Right lobe of liver (tissue), 6 donors: ENCODE data around the gene PFN1. TPM values are rescaled to one million over a fixed set of nuclear protein-coding genes. Genes with fewer than 3 reads are reported as not detected.

Experiments used
- ATAC-seq, 4 donors: fragments of 200-7000 bp; cut with Tn5 transposase; one replicate each; pipeline ENCODE4 v1.9.1; 2020; ENCODE audit warnings: mild to moderate bottlenecking in 4 of 4, moderate library complexity in 4 of 4
- DNase-seq, 3 donors: peaks; one replicate each; pipeline ENCODE4 v3.0.0-alpha.2; 2020
- H3K27ac ChIP-seq, 3 donors: fragments of 200-600 bp; one replicate each; pipeline ENCODE4 v1.8.0; 2022
- H3K27me3 ChIP-seq, 2 donors: fragments of 200-600 bp; one replicate each; pipeline ENCODE4 v1.8.0; 2022
- H3K36me3 ChIP-seq, 4 donors: fragments of 200-600 bp; sonication (generic) in 1 of 4; one replicate each; pipeline versions ENCODE4 v1.5.1 to v1.8.0; 2017 to 2022; ENCODE audit warnings: control low read depth in 1 of 4
- H3K4me1 ChIP-seq, 4 donors: fragments of 200-600 bp; sonication (generic) in 1 of 4; one replicate each; pipeline versions ENCODE4 v1.5.1 to v1.8.0; 2017 to 2022; ENCODE audit warnings: control low read depth in 1 of 4
- H3K4me3 ChIP-seq, 3 donors: fragments of 200-600 bp; one replicate each; pipeline ENCODE4 v1.8.0; 2022
- H3K9me3 ChIP-seq, 4 donors: fragments of 200-600 bp; sonication (generic) in 1 of 4; one replicate each; pipeline versions ENCODE4 v1.5.1 to v1.8.0; 2017 to 2022; ENCODE audit warnings: control low read depth in 1 of 4
- CTCF ChIP-seq, 4 donors: fragments of 200-600 bp in 3 of 4; fragments of 450-650 bp in 1 of 4; IDR thresholded peaks; one replicate each; pipeline versions ENCODE4 v1.5.1 to v1.8.0; 2016 to 2022; ENCODE audit warnings: antibody characterized with exemption in 4 of 4, mild to moderate bottlenecking in 2 of 4
- POLR2A ChIP-seq: fragments of 450-650 bp; IDR thresholded peaks from one replicate; pipeline ENCODE4 v1.6.1; 2017; ENCODE audit warnings: antibody characterized with exemption, mild to moderate bottlenecking
- WGBS: methylation state at CpG from one replicate; pipeline ENCODE4 v1.1.6; 2018; ENCODE audit warnings: low coverage, low lambda C conversion rate; ENCODE audit not compliant: insufficient coverage; ENCODE audit errors: missing lambda C conversion rate; 5-methylcytosine and 5-hydroxymethylcytosine counted together
- intact Hi-C, 2 donors: fragments of 100-400 bp; cut with DNase I; formaldehyde crosslinking; loops; one replicate each; pipeline versions ENCODE4 v1.11.2 to v1.14.1; 2022
- total RNA-seq, 6 experiments: library from RNA; depleted of rRNA in 2 of 6; stranded (reverse); fragments of >200 nt in 2 of 6; fragmentation: NEBNext Ultra II Directional in 3 of 6; extraction: Animal tissue kit (Norgen Biotek cat#: 25700) in 3 of 6; gene quantifications; one replicate each; pipeline versions ENCODE4 v1.1.0 to v1.2.4, GENCODE V29; 2016 to 2023
- donor health status: DM: no; HTN: yes; CAD: no.
- donor health status: DM: no; HTN: no; CAD: no.
- donor health status: DM: no; HTN: no; CAD: no.
- donor health status: DM: no; HTN: yes; CAD: no.
- donor health status: DM: no; HTN: yes; CAD: no.

PFN1 gene
- total RNA-seq, 6 experiments from 2014 or later, result 221 to 1,037 (median 292) TPM

GRCh38 chr17:4899341-4900230 lies 48.7 kb downstream of the PFN1 start, which contains the start of gene C17orf107:
Gene C17orf107, plus strand, starts transcription at chr17:4899536. Its CDS starts 227 bp downstream, at chr17:4899763.
- Histone ChIP-seq H3K4me3 (peak within 1 kb of the TSS; percentile 52 to 62 (median 60)), H3K36me3 (peaks cover 0 to 17% (median 2%) of the 10 kb centered on the region in 4 donors), H3K4me1 (peaks cover 0 to 32% (median 13%) of the 10 kb centered on the region in 4 donors), H3K27me3 (no peaks in the 10 kb centered on the region), H3K27ac (peak within 1 kb of the TSS; percentile 6 to 62 (median 12)), H3K9me3 (no peaks in the 10 kb centered on the region)
- peak; percentile 66 to 76 (median 70) for ATAC-seq
- intact Hi-C loops, result loop anchor here in 1 of 2 donors (5.0 kb wide), 1 partner anchor 163 kb away; no protein-coding TSS in a partner anchor
- no peak for TF ChIP-seq CTCF (IDR thresholded peaks at IDR 0.05)
- TF ChIP-seq POLR2A, result peak; percentile 28
- 2% methylated on average over 7 of the region's 60 CpGs for WGBS
- peak; percentile 90 to 93 (median 90) for DNase-seq

GRCh38 chr17:4898927-4899326 lies 49.4 kb downstream of the PFN1 start:
- TF ChIP-seq POLR2A (no peak), CTCF (IDR thresholded peaks at IDR 0.05) (no peak)
- H3K27me3 ChIP-seq, result no peaks in the 10 kb centered on the region
- DNase-seq (peak in 2 of 3 donors; percentile 44 to 68), ATAC-seq (peak in 3 of 4 donors; percentile 1 to 3 (median 1))
- intact Hi-C loops, result no loop called here
- H3K9me3 ChIP-seq, result no peaks in the 10 kb centered on the region
- peak overlapping the region; percentile 6 to 34 (median 12) for H3K27ac ChIP-seq
- no CpG with 5 or more reads among the region's 34 CpGs for WGBS
- H3K36me3 ChIP-seq, result peaks cover 0 to 23% (median 3%) of the 10 kb centered on the region in 4 donors
- peaks cover 0 to 32% (median 13%) of the 10 kb centered on the region in 4 donors for H3K4me1 ChIP-seq
- peak overlapping the region; percentile 52 to 62 (median 60) for H3K4me3 ChIP-seq

- peaks cover 0 to 29% (median 3%) of the 10 kb centered on the region in 4 donors for H3K36me3 ChIP-seq
- DNase-seq, result peak; percentile 78 to 92 (median 90)
- peak overlapping the region; percentile 52 to 62 (median 60) for H3K4me3 ChIP-seq
- TF ChIP-seq POLR2A (no peak), CTCF (IDR thresholded peaks at IDR 0.05) (no peak)
- H3K9me3 ChIP-seq, result no peaks in the 10 kb centered on the region
- peaks cover 0 to 29% (median 13%) of the 10 kb centered on the region in 4 donors for H3K4me1 ChIP-seq
- peak overlapping the region in 2 of 3 donors; percentile 12 to 34 for H3K27ac ChIP-seq
- WGBS, result 26% methylated on average over 4 of the region's 8 CpGs
- ATAC-seq, result peak; percentile 35 to 55 (median 54)
- intact Hi-C loops, result no loop called here
- no peaks in the 10 kb centered on the region for H3K27me3 ChIP-seq
Measured at GRCh38 chr17:4898351-4898750, 50.0 kb downstream of the PFN1 start.

- Histone ChIP-seq H3K27ac (no peak overlapping the region), H3K27me3 (no peaks in the 10 kb centered on the region), H3K36me3 (peaks cover 0 to 30% (median 6%) of the 10 kb centered on the region in 4 donors), H3K9me3 (no peaks in the 10 kb centered on the region), H3K4me1 (peaks cover 0 to 27% (median 12%) of the 10 kb centered on the region in 4 donors), H3K4me3 (no peak overlapping the region)
- WGBS, result 71% methylated on average over 2 of the region's 5 CpGs
- intact Hi-C loops, result no loop called here
- no peak for TF ChIP-seq CTCF (IDR thresholded peaks at IDR 0.05)
- no peak for TF ChIP-seq POLR2A
- DNase-seq, result peak in 1 of 3 donors; percentile 39
- no peak for ATAC-seq
Measured at GRCh38 chr17:4897785-4898184, 50.5 kb downstream of the PFN1 start.
